ENCODE results near the gene PLCXD1.

Gene PLCXD1

GRCh38 chrX:333611-334311 lies 52.6 kb downstream of the PLCXD1 start:
- DNase-seq (ENCODE audit: low read depth in 2 of 3, low spot score in 1 of 3): no peak

DNA sequence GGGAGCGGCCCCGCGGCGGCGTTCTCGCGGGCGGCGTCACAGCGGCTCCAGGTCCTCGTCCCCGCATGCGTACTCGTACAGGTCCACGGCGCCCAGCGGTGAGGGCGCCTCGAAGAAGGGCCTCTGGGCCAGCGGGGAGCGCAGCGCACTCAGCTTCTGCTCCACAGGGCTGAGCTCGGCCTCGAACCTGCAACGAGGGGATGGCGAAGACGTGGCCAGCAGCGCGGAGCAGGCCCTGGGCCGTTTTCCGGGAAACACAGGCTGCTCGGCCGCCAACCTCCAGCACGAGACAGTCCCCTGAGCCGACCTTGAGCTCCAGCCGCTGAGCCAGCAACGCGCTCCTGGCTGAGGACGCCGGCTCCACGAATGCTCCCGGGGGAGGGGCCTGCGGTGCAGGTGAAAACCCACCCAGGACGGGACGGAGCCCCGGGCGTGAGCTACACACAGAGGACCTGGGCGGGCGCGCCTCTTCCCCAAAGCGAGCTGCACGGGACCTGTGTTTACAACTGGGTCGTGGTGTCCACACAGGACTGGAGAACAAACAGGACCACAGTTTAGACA lies 53.2 kb downstream of the PLCXD1 start:
- no peak for DNase-seq (ENCODE audit: low read depth in 2 of 3, low spot score in 1 of 3)

GRCh38 chrX:334971-335757 lies 54.0 kb downstream of the PLCXD1 start:
- DNase-seq (ENCODE audit: low read depth in 2 of 3, low spot score in 1 of 3): no peak

GRCh38 chrX:335758-336155 lies 54.6 kb downstream of the PLCXD1 start:
- DNase-seq (ENCODE audit: low read depth in 2 of 3, low spot score in 1 of 3): no peak

DNA sequence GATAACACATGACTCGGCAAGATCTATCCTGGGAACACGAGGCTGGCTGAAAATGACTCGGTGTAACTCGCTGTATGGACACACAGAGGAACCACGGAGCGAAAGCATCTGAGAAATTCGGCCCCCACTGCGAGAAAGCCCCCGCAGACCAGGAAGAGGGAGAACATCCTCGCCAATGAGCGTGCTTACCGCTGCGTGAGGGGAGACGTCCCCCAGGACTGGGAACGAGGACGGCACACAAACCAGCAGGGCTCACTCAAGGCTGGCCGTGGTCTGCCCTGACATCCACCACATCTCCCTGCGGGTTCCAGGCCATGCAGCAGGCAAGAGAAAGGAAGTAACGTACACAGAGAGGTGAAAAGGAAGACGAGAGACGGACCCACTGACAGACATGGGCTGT lies 55.0 kb downstream of the PLCXD1 start:
- DNase-seq (ENCODE audit: low read depth in 2 of 3, low spot score in 1 of 3): no peak

- DNase-seq (ENCODE audit: low read depth in 2 of 3, low spot score in 1 of 3): no peak
Measured at GRCh38 chrX:337331-337831, 56.2 kb downstream of the PLCXD1 start.

- DNase-seq (ENCODE audit: low read depth in 2 of 3, low spot score in 1 of 3): no peak
Measured at GRCh38 chrX:338281-338835, 57.2 kb downstream of the PLCXD1 start.

DNA sequence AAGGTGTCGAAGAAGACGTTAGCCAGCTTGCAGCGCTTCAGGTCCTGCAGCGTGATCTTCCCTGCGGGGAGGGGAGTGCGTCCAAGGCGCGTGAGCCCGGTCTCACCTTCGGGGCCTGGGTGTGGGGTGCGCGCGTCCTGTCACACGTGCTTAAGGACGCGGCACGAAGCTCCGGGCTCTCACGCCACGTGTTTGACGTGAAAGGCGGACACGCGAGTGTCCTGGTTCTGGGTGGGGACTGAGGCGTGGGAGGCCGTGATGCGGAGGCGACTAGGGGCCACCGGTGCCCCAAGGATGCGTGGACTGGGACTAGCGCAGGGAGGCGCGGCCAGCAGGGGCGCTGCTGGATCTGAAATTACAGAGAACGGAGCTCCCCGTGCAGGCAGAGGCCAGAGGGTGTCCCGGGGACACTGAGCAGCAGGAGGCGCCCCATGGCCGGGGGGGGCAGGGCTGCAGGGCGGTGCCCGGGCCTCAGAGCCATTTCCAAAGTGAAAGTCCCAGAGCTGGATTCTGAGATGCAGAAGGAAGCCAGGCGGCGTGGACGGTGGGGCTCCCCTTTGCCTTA lies 57.7 kb downstream of the PLCXD1 start:
- no peak for DNase-seq (ENCODE audit: low read depth in 2 of 3, low spot score in 1 of 3)

- DNase-seq (ENCODE audit: low read depth in 2 of 3, low spot score in 1 of 3): no peak
Measured at GRCh38 chrX:340121-340520, 58.9 kb downstream of the PLCXD1 start.

- DNase-seq (ENCODE audit: low read depth in 2 of 3, low spot score in 1 of 3): no peak
Measured at GRCh38 chrX:340641-341423, 59.7 kb downstream of the PLCXD1 start.

DNA sequence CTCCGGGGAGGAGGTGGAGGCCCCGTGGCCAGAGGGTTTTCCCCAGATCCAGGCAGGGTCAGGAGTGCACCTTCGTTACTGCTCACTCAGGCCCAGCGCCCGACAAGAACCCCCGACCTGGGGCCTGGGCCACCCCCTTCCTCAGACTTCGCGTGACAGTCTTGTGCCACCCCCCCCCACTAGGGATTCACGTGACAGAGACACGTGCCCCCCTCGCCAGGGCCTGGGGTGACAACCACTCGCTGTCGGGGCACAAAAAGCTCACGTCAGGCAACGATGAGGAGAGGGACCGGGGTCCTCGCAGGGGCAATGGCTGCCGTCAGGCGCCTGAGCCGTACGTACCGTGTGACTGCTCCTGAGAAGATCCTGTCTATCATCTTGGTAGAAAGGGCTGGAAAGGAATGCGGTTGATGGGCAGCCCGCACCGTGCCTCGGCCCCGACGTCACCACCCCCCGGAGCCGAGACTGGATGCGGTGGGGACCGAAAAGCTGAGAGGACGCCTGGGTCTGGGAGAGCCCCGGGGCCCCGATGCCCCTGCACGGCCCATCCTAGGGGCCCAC lies 60.4 kb downstream of the PLCXD1 start:
- no peak for DNase-seq (ENCODE audit: low read depth in 2 of 3, low spot score in 1 of 3)

DNA sequence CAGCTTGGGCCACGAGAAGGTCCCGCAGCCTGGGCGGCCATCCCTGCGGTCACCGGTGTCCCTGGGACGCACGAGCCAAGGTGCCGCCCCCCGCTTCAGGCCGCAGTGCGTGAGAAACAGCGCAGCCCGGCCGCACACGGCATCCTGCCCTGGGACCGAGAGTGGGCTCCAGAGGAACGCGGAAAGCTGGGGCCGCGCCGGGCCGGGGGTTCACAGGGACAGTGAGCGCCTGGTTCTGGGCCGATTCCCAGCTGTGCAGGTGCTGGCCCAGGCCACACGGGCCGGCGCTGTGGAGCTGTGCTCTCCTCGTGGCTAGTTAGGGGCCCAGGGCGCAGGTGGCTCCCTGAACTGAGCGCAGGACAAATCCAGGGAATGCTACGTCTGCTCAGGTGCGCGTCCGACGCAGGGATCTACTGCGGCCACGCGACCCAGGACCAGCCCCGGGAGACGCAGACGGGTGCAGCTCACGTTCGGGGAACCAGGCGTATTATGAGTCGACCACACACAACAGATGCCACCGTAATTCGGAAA lies 63.3 kb downstream of the PLCXD1 start:
- no peak for DNase-seq (ENCODE audit: low read depth in 2 of 3, low spot score in 1 of 3)

DNA sequence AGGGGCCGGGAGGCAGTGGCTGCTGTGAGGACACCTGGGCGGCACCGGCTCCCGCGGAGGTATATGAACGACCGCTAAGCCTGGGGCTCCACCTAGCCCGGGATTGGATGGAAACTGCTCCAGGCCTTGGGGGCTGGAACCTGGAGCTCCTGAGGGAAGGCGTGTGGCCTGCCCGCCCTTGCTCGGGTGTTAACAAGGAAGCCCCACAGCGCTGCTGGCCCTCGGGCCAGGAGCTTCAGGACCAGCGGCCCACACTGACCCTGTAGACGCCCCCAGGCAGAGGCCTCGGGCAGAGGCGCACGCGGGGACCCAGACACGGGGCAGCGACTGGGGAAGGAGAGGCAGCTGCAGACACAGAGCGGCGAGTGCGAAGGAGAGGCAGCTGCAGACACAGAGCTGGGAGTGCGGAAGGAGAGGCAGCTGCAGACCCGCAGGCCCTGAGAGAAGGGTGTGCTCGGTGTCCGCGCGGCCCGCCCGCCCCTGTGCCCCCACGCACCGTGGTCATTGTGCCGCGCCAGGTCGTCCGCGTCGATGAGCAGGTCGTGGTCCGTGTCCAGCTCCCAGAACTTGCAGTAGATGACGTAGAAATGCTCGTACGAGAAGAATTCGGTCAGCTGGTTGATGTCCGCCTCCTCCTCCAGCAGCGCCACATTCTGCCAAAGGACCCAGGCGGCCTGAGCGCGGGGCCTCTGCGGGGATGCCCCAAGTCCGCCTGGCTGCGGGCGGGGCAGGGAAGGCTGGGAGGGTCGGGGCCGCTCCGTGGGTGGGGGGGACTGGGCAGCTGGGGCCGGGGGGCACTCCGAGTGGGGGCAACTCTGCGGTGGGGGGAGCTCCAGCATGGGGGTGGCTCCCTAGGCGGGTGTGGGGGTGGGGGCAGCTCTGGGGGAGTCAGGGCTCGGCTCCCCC lies 64.1 kb downstream of the PLCXD1 start:
- no peak for DNase-seq (ENCODE audit: low read depth in 2 of 3, low spot score in 1 of 3)

- DNase-seq (ENCODE audit: low read depth in 2 of 3, low spot score in 1 of 3): no peak
Measured at GRCh38 chrX:346034-346813, 65.0 kb downstream of the PLCXD1 start.

DNA sequence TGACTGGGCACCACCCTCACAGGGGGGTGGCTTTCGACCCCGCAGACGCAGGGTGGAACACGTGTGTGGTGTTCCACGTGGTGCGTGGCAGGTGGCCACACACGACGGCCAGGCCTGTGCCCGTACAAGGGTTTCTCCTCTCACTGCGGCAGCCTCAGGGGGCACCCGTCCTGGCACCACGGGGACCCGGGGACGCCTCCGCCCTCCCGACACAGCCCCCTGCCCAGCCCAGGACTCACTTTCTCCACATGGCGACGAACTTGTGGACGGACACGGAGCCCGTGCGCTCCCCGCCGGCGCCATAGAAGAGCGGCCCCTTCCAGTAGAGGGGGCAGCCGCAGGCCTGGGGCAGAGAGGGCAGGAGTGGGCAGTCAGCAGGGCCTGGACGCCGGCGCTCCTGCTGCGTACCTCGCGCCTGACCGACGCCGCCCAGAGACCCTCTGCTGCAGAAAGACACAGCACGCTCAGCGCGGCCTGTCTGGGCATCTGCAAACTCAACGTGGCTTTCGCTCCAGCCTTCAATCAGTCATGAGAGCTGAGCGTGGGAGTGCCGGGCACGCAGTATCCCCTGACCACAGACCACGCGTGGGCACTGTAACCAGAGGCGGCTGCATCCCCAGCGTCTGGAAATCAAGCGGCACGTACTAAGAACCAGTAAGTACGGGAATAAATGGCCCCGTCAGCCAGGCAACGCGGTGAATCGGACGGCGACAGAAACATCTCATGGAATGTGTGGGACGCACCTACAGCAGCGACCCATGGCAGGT lies 66.4 kb downstream of the PLCXD1 start:
- DNase-seq (ENCODE audit: low read depth in 2 of 3, low spot score in 1 of 3): no peak

DNA sequence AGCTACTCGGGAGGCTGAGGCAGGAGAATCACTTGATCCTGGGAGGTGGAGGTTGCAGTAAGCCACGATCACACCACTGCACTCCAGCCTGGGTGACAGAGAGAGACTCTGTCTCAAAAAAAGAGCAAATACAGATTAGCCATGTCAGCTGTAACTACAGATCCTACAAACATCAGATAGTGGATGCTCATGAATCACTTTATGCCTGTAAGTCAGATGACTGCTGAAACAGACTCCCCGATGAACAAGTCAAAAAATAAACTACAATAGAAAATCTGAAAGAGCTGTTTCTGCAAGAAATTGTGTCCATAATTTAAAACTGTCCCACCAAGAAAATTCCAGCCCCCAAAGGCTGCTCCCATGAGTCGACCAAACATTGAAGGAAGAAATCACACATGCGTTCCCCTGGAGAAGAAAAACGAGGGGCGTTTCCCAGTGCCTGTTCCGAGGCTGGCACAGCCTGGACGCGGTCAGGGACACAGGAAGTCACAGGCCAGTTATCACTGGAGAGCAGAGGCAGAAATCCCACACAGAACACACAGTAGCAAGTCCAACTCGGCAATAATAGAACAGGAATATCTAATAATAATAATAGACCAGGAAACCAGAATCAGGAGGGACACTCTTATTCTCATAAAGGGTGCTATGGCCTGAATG lies 67.4 kb downstream of the PLCXD1 start:
- DNase-seq (ENCODE audit: low read depth in 2 of 3, low spot score in 1 of 3): no peak

DNA sequence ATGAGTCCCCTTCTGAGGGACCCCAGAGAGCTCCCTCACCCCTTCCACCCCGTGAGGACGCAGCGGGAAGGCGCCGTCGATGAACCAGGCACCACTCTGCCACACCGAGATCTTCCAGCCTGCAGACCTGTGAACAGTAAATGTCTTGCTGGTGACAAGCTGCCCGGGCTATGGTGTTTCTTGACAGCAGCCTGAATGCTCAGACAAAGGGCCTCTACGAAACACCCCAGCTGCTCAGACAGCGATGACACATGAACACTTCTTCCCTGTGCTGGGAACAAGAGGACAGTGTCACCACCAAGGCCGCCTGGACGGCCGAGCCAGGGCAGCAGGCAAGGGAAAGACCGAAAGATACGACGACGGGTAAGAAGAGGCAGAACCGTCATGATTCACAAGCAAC lies 68.0 kb downstream of the PLCXD1 start:
- DNase-seq (ENCODE audit: low read depth in 2 of 3, low spot score in 1 of 3): no peak
